ENCODE measurements around the gene CMTM2.
"Not testable (repeated sequence)": the region's sequence is repeated elsewhere in the genome, so short reads cannot be mapped to it uniquely, and the experiment has no call there.

The CMTM2 gene

DNA sequence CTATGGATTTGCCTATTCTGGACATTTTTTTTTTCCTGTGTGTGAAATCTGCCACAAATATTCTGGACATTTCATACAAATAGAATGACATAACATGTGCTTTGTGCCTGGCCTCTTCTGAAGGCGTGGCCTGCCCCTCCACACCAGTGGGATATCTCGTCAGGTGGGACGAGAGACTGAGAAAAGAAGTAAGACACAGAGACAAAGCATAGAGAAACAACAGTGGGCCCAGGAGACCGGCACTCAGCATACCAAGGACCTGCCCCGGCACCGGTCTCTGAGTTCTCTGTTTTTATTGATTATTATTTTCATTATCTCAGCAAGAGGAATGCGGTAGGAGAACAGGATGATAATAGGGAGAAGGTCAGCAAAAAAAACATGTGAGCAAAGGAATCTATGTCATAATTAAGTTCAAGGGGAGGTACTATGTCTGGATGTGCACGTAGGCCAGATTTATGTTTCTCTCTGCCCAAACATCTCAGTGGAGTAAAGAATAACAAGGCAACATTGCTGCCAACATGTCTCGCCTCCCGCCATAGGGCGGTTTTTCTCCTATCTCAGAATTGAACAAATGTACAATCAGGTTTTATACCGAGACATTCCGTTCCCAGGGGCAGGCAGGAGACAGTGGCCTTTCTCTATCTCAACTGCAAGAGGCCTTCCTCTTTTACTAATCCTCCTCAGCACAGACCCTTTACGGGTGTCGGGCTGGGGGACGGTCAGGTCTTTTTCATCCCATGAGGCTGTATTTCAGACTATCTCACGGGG is 48.5 kb downstream of the CMTM2 start:
- in situ Hi-C loops (cut with HindIII; ENCODE audit: low sequenced_read_pairs): not testable (repeated sequence)

DNA sequence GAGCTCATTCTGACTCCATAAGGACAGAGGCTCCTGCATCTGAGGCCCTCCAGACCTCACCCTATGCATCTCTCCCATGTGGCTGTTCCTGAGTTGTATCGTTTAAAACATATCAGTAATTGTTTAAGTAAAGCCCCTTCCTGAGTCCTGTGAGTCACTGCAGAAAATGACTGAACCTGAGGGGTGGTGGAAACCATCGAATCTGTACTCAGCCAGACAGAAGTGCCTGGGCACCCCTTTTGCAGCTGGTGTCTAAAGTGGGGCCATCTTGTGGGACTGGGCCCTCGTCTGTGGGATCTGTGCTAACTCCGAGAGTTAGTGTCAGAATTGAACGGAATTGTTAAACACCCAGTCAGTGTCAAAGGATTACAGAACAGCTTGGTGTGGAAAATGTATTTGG is 50.6 kb downstream of the CMTM2 start:
- in situ Hi-C loops (cut with HindIII; ENCODE audit: low sequenced_read_pairs): no loop called here

DNA sequence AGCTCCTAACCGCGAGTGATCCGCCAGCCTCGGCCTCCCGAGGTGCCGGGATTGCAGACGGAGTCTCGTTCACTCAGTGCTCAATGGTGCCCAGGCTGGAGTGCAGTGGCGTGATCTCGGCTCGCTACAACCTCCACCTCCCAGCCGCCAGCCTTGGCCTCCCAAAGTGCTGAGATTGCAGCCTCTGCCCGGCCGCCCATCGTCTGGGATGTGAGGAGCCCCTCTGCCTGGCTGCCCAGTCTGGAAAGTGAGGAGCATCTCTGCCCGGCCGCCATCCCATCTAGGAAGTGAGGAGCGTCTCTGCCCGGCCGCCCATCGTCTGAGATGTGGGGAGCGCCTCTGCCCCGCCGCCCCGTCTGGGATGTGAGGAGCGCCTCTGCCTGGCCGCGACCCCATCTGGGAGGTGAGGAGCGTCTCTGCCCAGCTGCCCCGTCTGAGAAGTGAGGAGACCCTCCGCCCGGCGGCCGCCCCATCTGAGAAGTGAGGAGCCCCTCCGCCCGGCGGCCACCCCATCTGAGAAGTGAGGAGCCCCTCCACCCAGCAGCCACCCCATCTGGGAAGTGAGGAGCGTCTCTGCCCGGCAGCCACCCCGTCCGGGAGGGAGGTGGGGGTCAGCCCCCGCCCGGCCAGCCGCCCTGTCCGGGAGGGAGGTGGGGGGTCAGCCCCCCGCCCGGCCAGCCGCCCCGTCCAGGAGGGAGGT is 51.4 kb downstream of the CMTM2 start:
- in situ Hi-C loops (cut with HindIII; ENCODE audit: low sequenced_read_pairs): not testable (repeated sequence)

DNA sequence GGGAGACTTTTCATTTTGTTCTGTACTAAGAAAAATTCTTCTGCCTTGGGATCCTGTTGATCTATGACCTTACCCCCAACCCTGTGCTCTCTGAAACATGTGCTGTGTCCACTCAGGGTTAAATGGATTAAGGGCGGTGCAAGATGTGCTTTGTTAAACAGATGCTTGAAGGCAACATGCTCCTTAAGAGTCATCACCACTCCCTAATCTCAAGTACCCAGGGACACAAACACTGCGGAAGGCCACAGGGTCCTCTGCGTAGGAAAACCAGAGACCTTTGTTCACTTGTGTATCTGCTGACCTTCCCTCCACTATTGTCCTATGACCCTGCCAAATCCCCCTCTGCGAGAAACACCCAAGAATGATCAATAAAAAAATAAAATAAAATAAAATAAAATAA is 52.3 kb downstream of the CMTM2 start:
- in situ Hi-C loops (cut with HindIII; ENCODE audit: low sequenced_read_pairs): not testable (repeated sequence)

DNA sequence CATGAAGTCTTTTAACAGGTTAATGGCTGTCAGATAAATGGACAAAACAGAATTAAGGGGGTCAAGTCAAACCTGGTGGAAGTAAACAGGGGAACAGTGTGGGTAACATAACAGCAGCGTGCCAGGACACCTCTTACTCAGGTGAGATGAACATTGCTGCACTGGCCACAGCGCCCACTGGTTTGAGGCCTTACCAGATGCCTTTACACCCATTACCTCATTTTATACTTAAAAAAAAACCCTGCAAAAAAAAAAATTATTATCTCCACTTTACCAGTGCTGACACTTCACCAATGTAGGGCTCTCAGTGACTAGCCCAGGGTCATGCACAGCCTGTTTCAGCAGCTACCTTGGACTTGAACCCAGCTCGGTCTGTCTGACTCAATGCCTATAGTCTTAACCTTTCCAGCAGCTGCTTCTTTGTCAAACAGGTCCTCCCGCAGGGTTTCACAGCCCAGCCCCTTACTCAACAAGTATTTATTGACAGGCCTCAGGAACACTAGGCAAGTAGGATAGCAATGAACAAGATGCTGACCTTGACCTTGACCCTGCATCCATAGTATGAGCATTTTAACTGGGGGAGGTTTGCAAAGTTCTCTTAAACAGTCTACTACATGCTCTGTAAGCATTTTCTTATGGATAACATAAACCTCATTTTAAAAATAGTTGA is 55.4 kb downstream of the CMTM2 start:
- in situ Hi-C loops (cut with HindIII; ENCODE audit: low sequenced_read_pairs): no loop called here

DNA sequence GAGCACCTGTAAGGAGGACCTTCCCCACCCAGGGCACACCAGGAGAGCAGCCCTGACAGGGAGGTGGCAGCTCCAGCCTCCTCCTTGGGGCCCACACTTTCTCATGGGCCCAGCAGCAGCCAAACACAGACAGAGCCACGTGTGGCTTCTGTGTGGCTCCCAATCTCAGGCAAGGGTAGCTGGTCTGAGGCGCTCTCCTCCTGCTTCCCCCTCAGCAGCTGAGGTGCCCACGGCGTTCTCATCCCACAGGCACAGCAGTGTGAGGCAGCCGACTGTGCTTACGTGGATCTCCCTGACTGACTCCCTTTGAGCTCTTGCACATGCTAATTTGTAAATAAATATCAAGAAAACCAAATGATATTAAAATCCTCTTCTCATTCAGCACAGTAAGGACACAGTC is 56.1 kb downstream of the CMTM2 start:
- in situ Hi-C loops (cut with HindIII; ENCODE audit: low sequenced_read_pairs): no loop called here

DNA sequence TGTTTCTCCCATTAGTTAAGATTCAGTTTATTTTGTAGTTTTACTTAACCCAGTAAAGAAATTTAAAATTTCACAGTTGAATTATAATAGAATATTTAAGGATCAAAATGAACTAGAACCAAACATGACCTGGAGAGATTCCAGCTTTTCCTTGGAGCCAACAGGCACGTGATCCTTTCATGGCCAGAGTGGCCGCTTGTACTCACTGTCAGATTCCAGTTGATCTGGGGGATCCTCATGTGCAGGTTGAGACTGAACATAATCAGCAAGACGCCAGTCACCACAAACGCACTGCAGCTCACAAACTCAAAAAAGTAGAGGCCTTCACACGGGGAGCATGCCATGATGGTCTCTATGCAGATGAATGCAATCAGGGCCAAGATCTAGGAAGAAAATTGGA is 56.9 kb downstream of the CMTM2 start:
- in situ Hi-C loops (cut with HindIII; ENCODE audit: low sequenced_read_pairs): no loop called here

DNA sequence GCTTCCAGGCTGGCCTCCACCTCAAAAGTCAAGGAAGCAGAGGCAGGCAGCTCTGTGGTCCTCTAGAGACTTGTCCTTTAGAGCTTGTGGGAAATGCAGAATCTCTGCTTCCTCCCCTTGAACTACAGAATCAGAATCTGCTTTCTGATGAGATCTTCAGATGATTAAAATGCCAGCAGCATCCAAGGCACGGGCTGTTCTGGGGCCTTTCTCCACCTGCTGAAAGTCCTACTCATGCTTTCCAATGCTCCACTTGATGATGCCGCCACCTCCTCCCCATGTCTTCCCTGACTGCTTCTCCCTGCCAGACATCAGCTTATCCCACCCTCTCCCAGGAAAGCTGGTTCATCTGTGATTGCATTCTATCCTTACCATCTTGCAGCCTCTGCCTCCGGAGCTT is 58.5 kb downstream of the CMTM2 start:
- in situ Hi-C loops (cut with HindIII; ENCODE audit: low sequenced_read_pairs): no loop called here
